ENCODE measurements around the gene BHLHE40. TPM values are rescaled to one million over a fixed set of nuclear protein-coding genes. Genes with fewer than 3 reads are reported as not detected.

BHLHE40 gene
- total RNA-seq, 1 donor from 2014 or later, result 288 TPM

GRCh38 chr3:5030152-5030551 is 50.9 kb downstream of the BHLHE40 start:
- ATAC-seq, result no peak
- intact Hi-C loops (cut with DNase I), result loop anchor here (10.0 kb wide), 1 partner anchor 315 kb away; no protein-coding TSS in a partner anchor
- DNase-seq (ENCODE audit: low spot score), result no peak

- ATAC-seq, result no peak
- intact Hi-C loops (cut with DNase I), result loop anchor here (10.0 kb wide), 1 partner anchor 318 kb away; no protein-coding TSS in a partner anchor
- DNase-seq (ENCODE audit: low spot score), result no peak
Measured at GRCh38 chr3:5032844-5033243, 53.6 kb downstream of the BHLHE40 start.

Other genes starting within 250 kb of the BHLHE40 start
- gene ARL8B, start 142.9 kb downstream of the BHLHE40 start, total RNA-seq, result 55.1 TPM
- 29.6 TPM for gene EDEM1, start 208.3 kb downstream of the BHLHE40 start, total RNA-seq